ENCODE data around the gene GALNT9.

The GALNT9 gene

DNA sequence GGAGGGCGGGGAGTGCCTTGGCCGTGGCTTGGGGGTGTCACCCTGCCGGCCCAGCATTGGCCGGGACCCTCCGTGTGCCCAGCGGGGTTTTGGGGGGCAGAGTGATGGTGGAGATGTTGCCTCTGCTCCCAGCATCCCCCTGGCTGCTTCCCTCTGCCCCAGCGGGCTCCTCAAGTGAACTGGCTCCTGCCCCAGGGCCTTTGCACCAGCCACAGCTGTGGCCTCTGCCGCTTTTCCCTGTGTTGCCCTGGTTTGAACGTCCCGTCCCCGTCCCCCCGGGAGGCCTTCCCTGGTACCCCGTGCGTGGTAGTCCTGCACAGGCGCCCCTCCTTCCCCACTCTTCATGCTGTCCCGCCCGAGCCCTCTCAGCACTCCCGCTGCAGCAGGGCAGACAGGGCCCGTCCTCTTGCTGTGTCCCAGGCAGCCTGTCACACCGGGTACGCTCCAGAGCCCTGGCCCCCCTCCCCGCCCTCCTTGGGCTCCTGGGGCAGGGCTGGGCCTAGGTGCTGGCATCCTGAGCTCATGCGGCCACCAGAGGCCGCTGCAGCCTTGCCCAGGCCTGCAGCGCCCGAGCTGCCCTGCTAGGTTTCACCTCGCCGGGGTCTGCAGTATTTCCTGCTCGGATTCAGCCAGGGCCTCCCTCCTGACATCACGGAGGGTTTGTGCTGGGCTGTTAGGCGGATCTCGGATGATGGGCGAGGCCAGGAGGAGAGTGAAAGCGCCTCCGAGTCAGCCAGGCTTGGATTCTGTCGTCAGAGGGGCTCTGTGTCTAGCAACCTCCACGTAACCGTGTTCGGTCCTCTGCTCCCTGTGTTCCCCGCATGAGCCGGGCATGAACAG lies 175.7 kb downstream of the GALNT9 start:
- ATAC-seq = peak; percentile 99
- TF ChIP-seq GLIS3 (CRISPR knock-in tag; IDR thresholded peaks at IDR 0.05) = no peak

- TF ChIP-seq GLIS3 (CRISPR knock-in tag; IDR thresholded peaks at IDR 0.05) (no peak), RARB (CRISPR knock-in tag; IDR thresholded peaks at IDR 0.05) (no peak)
- ATAC-seq = no peak
Measured at GRCh38 chr12:132152953-132153352, 176.4 kb downstream of the GALNT9 start.

GRCh38 chr12:132152411-132152821 lies 177.0 kb downstream of the GALNT9 start:
- no peak for ATAC-seq
- no peak for TF ChIP-seq ISL1 (CRISPR knock-in tag; IDR thresholded peaks at IDR 0.05)
- TF ChIP-seq GLIS3 (CRISPR knock-in tag; IDR thresholded peaks at IDR 0.05) = no peak
- TF ChIP-seq ZNF70 (CRISPR knock-in tag; IDR thresholded peaks at IDR 0.05) = no peak
- TF ChIP-seq ARNTL (CRISPR knock-in tag; IDR thresholded peaks at IDR 0.05; ENCODE audit: borderline replicate concordance, low read depth) = no peak
- no peak for TF ChIP-seq ZFP3 (CRISPR knock-in tag; IDR thresholded peaks at IDR 0.05)
- no peak for TF ChIP-seq ZNF565 (CRISPR knock-in tag; conservative IDR thresholded peaks at IDR 0.05; ENCODE audit: low read depth)
- no peak for TF ChIP-seq ZC3H10 (CRISPR knock-in tag; IDR thresholded peaks at IDR 0.05)
- no peak for TF ChIP-seq CSRNP3 (CRISPR knock-in tag; IDR thresholded peaks at IDR 0.05)
- no peak for TF ChIP-seq CSDC2 (CRISPR knock-in tag; IDR thresholded peaks at IDR 0.05)
- TF ChIP-seq OSR1 (CRISPR knock-in tag; IDR thresholded peaks at IDR 0.05) = no peak
- TF ChIP-seq PPARA (CRISPR knock-in tag; IDR thresholded peaks at IDR 0.05; ENCODE audit: borderline replicate concordance) = no peak
- no peak for TF ChIP-seq ESRRG (CRISPR knock-in tag; IDR thresholded peaks at IDR 0.05)
- TF ChIP-seq TOX (CRISPR knock-in tag; IDR thresholded peaks at IDR 0.05; ENCODE audit: borderline replicate concordance) = no peak
- no peak for TF ChIP-seq TSHZ2 (CRISPR knock-in tag; IDR thresholded peaks at IDR 0.05)
- no peak for TF ChIP-seq RARB (CRISPR knock-in tag; IDR thresholded peaks at IDR 0.05)
- TF ChIP-seq SNAI2 (CRISPR knock-in tag; IDR thresholded peaks at IDR 0.05) = no peak
- no peak for TF ChIP-seq BACH2 (CRISPR knock-in tag; IDR thresholded peaks at IDR 0.05; ENCODE audit: borderline replicate concordance)
- no peak for TF ChIP-seq CREB5 (CRISPR knock-in tag; IDR thresholded peaks at IDR 0.05; ENCODE audit: low read depth)
- TF ChIP-seq TCF4 (CRISPR knock-in tag; IDR thresholded peaks at IDR 0.05; ENCODE audit: borderline replicate concordance) = no peak
- no peak for TF ChIP-seq ZFP30 (CRISPR knock-in tag; IDR thresholded peaks at IDR 0.05)

DNA sequence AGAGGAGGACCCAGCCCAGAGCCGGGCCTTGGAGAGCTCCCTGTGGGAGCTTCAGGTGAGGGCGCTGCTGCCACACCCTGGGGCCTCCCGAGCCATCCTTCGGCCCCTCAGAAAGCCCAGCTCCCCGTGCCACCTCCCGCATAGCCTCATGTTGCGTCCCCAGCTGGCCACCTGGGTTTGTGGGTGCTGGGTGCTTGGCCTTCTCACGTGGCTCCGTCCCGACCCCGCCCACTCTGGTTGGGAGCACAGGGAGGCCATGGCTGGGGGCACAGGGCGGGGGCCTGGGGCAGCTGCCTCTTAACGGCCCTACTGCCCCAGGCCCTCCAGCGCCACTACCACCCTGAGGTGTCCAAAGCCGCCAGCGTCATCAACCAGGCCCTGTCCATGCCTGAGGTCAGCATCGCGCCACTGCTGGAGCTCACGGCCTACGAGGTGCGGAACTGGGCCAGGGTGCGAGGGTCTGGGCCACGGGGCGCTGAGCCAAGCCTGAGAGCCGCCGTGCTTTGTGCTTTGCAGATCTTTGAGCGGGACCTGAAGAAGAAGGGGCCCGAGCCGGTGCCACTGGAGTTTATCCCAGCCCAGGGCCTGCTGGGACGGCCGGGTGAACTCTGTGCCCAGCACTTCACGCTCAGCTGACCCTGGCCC lies 177.5 kb downstream of the GALNT9 start:
- ATAC-seq = no peak
- TF ChIP-seq PPARA (CRISPR knock-in tag; IDR thresholded peaks at IDR 0.05; ENCODE audit: borderline replicate concordance) (no peak), ZFP30 (CRISPR knock-in tag; IDR thresholded peaks at IDR 0.05) (no peak), RARB (CRISPR knock-in tag; IDR thresholded peaks at IDR 0.05) (no peak), GLIS3 (CRISPR knock-in tag; IDR thresholded peaks at IDR 0.05) (no peak), CSRNP3 (CRISPR knock-in tag; IDR thresholded peaks at IDR 0.05) (no peak), ISL1 (CRISPR knock-in tag; IDR thresholded peaks at IDR 0.05) (no peak), TCF4 (CRISPR knock-in tag; IDR thresholded peaks at IDR 0.05; ENCODE audit: borderline replicate concordance) (no peak), ZNF565 (CRISPR knock-in tag; conservative IDR thresholded peaks at IDR 0.05; ENCODE audit: low read depth) (no peak), TOX (CRISPR knock-in tag; IDR thresholded peaks at IDR 0.05; ENCODE audit: borderline replicate concordance) (no peak), CSDC2 (CRISPR knock-in tag; IDR thresholded peaks at IDR 0.05) (no peak), ZNF8 (CRISPR knock-in tag; IDR thresholded peaks at IDR 0.05) (no peak), ESRRG (CRISPR knock-in tag; IDR thresholded peaks at IDR 0.05) (no peak), ZFP3 (CRISPR knock-in tag; IDR thresholded peaks at IDR 0.05) (no peak), ZNF70 (CRISPR knock-in tag; IDR thresholded peaks at IDR 0.05) (no peak), CREB5 (CRISPR knock-in tag; IDR thresholded peaks at IDR 0.05; ENCODE audit: low read depth) (no peak)
- TF ChIP-seq, protein P1, sequence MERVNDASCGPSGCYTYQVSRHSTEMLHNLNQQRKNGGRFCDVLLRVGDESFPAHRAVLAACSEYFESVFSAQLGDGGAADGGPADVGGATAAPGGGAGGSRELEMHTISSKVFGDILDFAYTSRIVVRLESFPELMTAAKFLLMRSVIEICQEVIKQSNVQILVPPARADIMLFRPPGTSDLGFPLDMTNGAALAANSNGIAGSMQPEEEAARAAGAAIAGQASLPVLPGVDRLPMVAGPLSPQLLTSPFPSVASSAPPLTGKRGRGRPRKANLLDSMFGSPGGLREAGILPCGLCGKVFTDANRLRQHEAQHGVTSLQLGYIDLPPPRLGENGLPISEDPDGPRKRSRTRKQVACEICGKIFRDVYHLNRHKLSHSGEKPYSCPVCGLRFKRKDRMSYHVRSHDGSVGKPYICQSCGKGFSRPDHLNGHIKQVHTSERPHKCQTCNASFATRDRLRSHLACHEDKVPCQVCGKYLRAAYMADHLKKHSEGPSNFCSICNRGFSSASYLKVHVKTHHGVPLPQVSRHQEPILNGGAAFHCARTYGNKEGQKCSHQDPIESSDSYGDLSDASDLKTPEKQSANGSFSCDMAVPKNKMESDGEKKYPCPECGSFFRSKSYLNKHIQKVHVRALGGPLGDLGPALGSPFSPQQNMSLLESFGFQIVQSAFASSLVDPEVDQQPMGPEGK (CRISPR knock-in tag; IDR thresholded peaks at IDR 0.05; ENCODE audit: borderline replicate concordance) = no peak
